H1 (cell line): ENCODE measurements around the gene BMPR1A. TPM values are rescaled to one million over a fixed set of nuclear protein-coding genes. Genes with fewer than 3 reads are reported as not detected.

Source experiments
- CTCF ChIA-PET: fragments of 300-600 bp; sonication (Branson Sonifier 250); formaldehyde crosslinking; loops from one replicate; lab custom pipeline; 2021; ENCODE audit not compliant: partially characterized antibody; lab: Charles Lee
- POLR2A ChIA-PET: fragments of 300-600 bp; sonication (Branson Sonifier 250); formaldehyde crosslinking; loops from one replicate; lab custom pipeline; 2021; ENCODE audit warnings: inconsistent platforms; ENCODE audit not compliant: partially characterized antibody; lab: Charles Lee
- DNase-seq, 2 experiments: peaks; one replicate each; pipeline versions ENCODE4 v3.0.0 to v3.0.0-alpha.2; 2010 to 2022; ENCODE audit warnings: low spot score in 2 of 2, low read depth in 1 of 2, mixed read lengths in 1 of 2
- FAIRE-seq: peaks from 2 replicates; lab custom pipeline; 2011; peaks lifted over from hg19 to GRCh38; lab: Jason Lieb, UNC
- H2AFZ ChIP-seq: 2 replicates; pipeline ENCODE4 v1.8.1; 2012; ENCODE audit warnings: low read length, inconsistent platforms
- H2AK5ac ChIP-seq: 2 replicates; pipeline ENCODE4 v1.6.1; 2013; ENCODE audit warnings: low read depth, low read length
- H2BK120ac ChIP-seq: replicated peaks from 2 replicates; pipeline ENCODE3; 2013; ENCODE audit warnings: low read depth, low read length, inconsistent platforms
- H2BK12ac ChIP-seq: 2 replicates; pipeline ENCODE4 v1.6.1; 2013; ENCODE audit warnings: low read depth, low read length
- H2BK15ac ChIP-seq: 2 replicates; pipeline ENCODE4 v1.6.1; 2013; ENCODE audit warnings: low read length
- H2BK20ac ChIP-seq: 2 replicates; pipeline ENCODE4 v1.6.1; 2013; ENCODE audit warnings: low read length
- H2BK5ac ChIP-seq: 2 replicates; pipeline ENCODE4 v1.6.1; 2013; ENCODE audit warnings: low read depth, low read length
- H3K14ac ChIP-seq: 2 replicates; pipeline ENCODE4 v1.6.1; 2013; ENCODE audit warnings: inconsistent platforms; ENCODE audit not compliant: insufficient read length
- H3K18ac ChIP-seq: 2 replicates; pipeline ENCODE4 v1.6.1; 2013; ENCODE audit warnings: low read length; ENCODE audit errors: extremely low read depth
- H3K23ac ChIP-seq: 2 replicates; pipeline ENCODE4 v1.6.1; 2013; ENCODE audit warnings: inconsistent platforms; ENCODE audit not compliant: insufficient read length
- H3K23me2 ChIP-seq: 2 replicates; pipeline ENCODE4 v1.6.1; 2013; ENCODE audit warnings: low read depth, low read length
- H3K27ac ChIP-seq: 2 replicates; pipeline ENCODE4 v1.6.1; 2011; ENCODE audit warnings: low read depth, low read length, inconsistent platforms
- H3K27me3 ChIP-seq, 4 experiments: replicated peaks in 1 of 4; 1 replicate in 1 of 4; 2 replicates in 3 of 4; pipeline versions ENCODE4 v1.6.1 to v1.8.1; 2011 to 2013; ENCODE audit warnings: low read length in 3 of 4, mild to moderate bottlenecking in 3 of 4, inconsistent platforms in 2 of 4, mixed read lengths in 2 of 4, moderate library complexity in 1 of 4; ENCODE audit not compliant: control insufficient read depth in 3 of 4, insufficient read depth in 3 of 4; ENCODE audit errors: extremely low read depth in 1 of 4
- H3K36me3 ChIP-seq, 4 experiments: 2 replicates each; pipeline versions ENCODE4 v1.6.1 to v1.8.1; 2011 to 2013; ENCODE audit warnings: mild to moderate bottlenecking in 4 of 4, low read length in 3 of 4, moderate library complexity in 2 of 4, control low read depth in 1 of 4, inconsistent platforms in 1 of 4; ENCODE audit not compliant: insufficient read depth in 4 of 4, control insufficient read depth in 2 of 4
- H3K4ac ChIP-seq: replicated peaks from 2 replicates; pipeline ENCODE3; 2013; ENCODE audit warnings: low read length, low read depth, mixed read lengths, inconsistent platforms; ENCODE audit not compliant: insufficient read length
- H3K4me1 ChIP-seq, 4 experiments: replicated peaks in 1 of 4; 1 replicate in 1 of 4; 2 replicates in 3 of 4; pipeline versions ENCODE4 v1.6.1 to v1.8.1; 2011 to 2013; ENCODE audit warnings: low read length in 3 of 4, inconsistent platforms in 2 of 4, mixed read lengths in 1 of 4; ENCODE audit not compliant: insufficient read depth in 4 of 4, control insufficient read depth in 3 of 4
- H3K4me2 ChIP-seq, 2 experiments: 2 replicates each; pipeline versions ENCODE4 v1.6.1 to v1.8.1; 2011 to 2013; ENCODE audit warnings: low read depth in 2 of 2, low read length in 2 of 2, control low read depth in 1 of 2, inconsistent platforms in 1 of 2, mild to moderate bottlenecking in 1 of 2; ENCODE audit not compliant: insufficient read depth in 1 of 2
- H3K4me3 ChIP-seq, 4 experiments: fragments of 200-600, 300-600 bp in 1 of 4; sonication (generic), shearing (Covaris generic), sonication (Bioruptor Twin) in 1 of 4; 2 replicates each; pipeline versions ENCODE4 v1.5.1 to v1.8.1; 2011 to 2016; ENCODE audit warnings: low read length in 4 of 4, low read depth in 3 of 4, control low read depth in 2 of 4, inconsistent platforms in 2 of 4, mild to moderate bottlenecking in 2 of 4, mixed read lengths in 1 of 4, moderate library complexity in 1 of 4; ENCODE audit not compliant: insufficient read depth in 2 of 4; ENCODE audit errors: extremely low read depth in 1 of 4
- H3K56ac ChIP-seq: replicated peaks from 2 replicates; pipeline ENCODE3; 2013; ENCODE audit warnings: low read depth, mild to moderate bottlenecking, mixed read lengths, low read length, inconsistent platforms; ENCODE audit not compliant: insufficient read length
- H3K79me1 ChIP-seq: 2 replicates; pipeline ENCODE4 v1.6.1; 2013; ENCODE audit warnings: low read depth, low read length, control low read depth
- H3K79me2 ChIP-seq, 2 experiments: 2 replicates each; pipeline versions ENCODE4 v1.6.1 to v1.8.1; 2012 to 2013; ENCODE audit warnings: low read length in 2 of 2, mild to moderate bottlenecking in 2 of 2, inconsistent platforms in 1 of 2; ENCODE audit not compliant: insufficient read depth in 2 of 2, control insufficient read depth in 1 of 2
- H3K9ac ChIP-seq, 4 experiments: replicated peaks in 1 of 4; 1 replicate in 1 of 4; 2 replicates in 3 of 4; pipeline versions ENCODE4 v1.6.1 to v1.8.1; 2011 to 2013; ENCODE audit warnings: low read depth in 3 of 4, low read length in 3 of 4, control low read depth in 2 of 4, mild to moderate bottlenecking in 2 of 4, moderate library complexity in 2 of 4, inconsistent platforms in 1 of 4; ENCODE audit errors: extremely low read depth in 1 of 4
- H3K9me3 ChIP-seq, 2 experiments: 2 replicates each; pipeline versions ENCODE4 v1.6.1 to v1.8.1; 2012 to 2013; ENCODE audit warnings: mild to moderate bottlenecking in 2 of 2, moderate library complexity in 2 of 2, control low read depth in 1 of 2, inconsistent platforms in 1 of 2, low read depth in 1 of 2, low read length in 1 of 2, mixed read lengths in 1 of 2; ENCODE audit not compliant: insufficient read depth in 2 of 2
- H4K20me1 ChIP-seq, 2 experiments: replicated peaks in 1 of 2; 2 replicates each; pipeline versions ENCODE3 to v1.8.1; 2011 to 2013; ENCODE audit warnings: inconsistent platforms in 2 of 2, low read length in 2 of 2, mild to moderate bottlenecking in 1 of 2; ENCODE audit not compliant: insufficient read depth in 2 of 2, control insufficient read depth in 1 of 2
- H4K5ac ChIP-seq: 2 replicates; pipeline ENCODE4 v1.6.1; 2013; ENCODE audit warnings: low read length, low read depth, mixed read lengths, inconsistent platforms; ENCODE audit not compliant: insufficient read length
- H4K8ac ChIP-seq: 2 replicates; pipeline ENCODE4 v1.8.0; 2013; ENCODE audit warnings: mild to moderate bottlenecking, moderate library complexity, low read length, inconsistent platforms; ENCODE audit not compliant: insufficient read depth; ENCODE audit errors: extremely low read depth
- H4K91ac ChIP-seq: replicated peaks from 2 replicates; pipeline ENCODE3; 2013; ENCODE audit warnings: low read length, mixed read lengths, inconsistent platforms; ENCODE audit not compliant: insufficient read length
- ASH2L ChIP-seq: fragments of 200-600, 300-600 bp; sonication (generic); IDR thresholded peaks from one replicate; pipeline ENCODE4 v1.7.1; 2017; ENCODE audit warnings: low read length
- ATF2 ChIP-seq: IDR thresholded peaks from 2 replicates; pipeline ENCODE4 v1.6.1; 2012; ENCODE audit warnings: low read length, inconsistent platforms
- BACH1 ChIP-seq: IDR thresholded peaks from 2 replicates; pipeline ENCODE4 v1.6.1; 2012; ENCODE audit warnings: low read length, improper control_type of control experiment
- BRCA1 ChIP-seq: IDR thresholded peaks from 2 replicates; pipeline ENCODE4 v1.6.1; 2012; ENCODE audit warnings: low read depth, low read length, improper control_type of control experiment
- CREB1 ChIP-seq: IDR thresholded peaks from 2 replicates; pipeline ENCODE4 v1.6.1; 2012; ENCODE audit warnings: inconsistent platforms
- GTF2F1 ChIP-seq: IDR thresholded peaks from 2 replicates; pipeline ENCODE4 v1.6.1; 2012; ENCODE audit warnings: low read depth, low read length, improper control_type of control experiment, borderline replicate concordance
- HDAC6 ChIP-seq: IDR thresholded peaks from one replicate; pipeline ENCODE4 v1.7.1; 2012; ENCODE audit warnings: low read depth, mild to moderate bottlenecking, inconsistent platforms, low read length, moderate library complexity
- JUN ChIP-seq: IDR thresholded peaks from 2 replicates; pipeline ENCODE4 v1.6.1; 2011; ENCODE audit warnings: low read depth, mild to moderate bottlenecking, improper control_type of control experiment, low read length
- MAX ChIP-seq: IDR thresholded peaks from 2 replicates; pipeline ENCODE4 v1.6.1; 2012; ENCODE audit warnings: inconsistent platforms
- POLR2AphosphoS5 ChIP-seq: IDR thresholded peaks from 2 replicates; pipeline ENCODE4 v1.6.1; 2011; ENCODE audit warnings: low read depth, low read length
- RBBP5 ChIP-seq: IDR thresholded peaks from 2 replicates; pipeline ENCODE4 v1.7.1; 2012; ENCODE audit warnings: low read depth, mild to moderate bottlenecking, inconsistent platforms, low read length, moderate library complexity, borderline replicate concordance
- RFX5 ChIP-seq: IDR thresholded peaks from 2 replicates; pipeline ENCODE4 v1.6.1; 2011; ENCODE audit warnings: low read depth, low read length, improper control_type of control experiment, borderline replicate concordance
- WGBS, 2 experiments: shearing (Covaris generic) in 1 of 2; methylation state at CpG; one replicate each; pipeline versions ENCODE4 v1.1.6 to v1.1.7; 2013 to 2015; ENCODE audit warnings: low lambda C conversion rate in 2 of 2, mixed read lengths in 2 of 2, inconsistent platforms in 1 of 2, low coverage in 1 of 2, missing lambda C conversion rate in 1 of 2; ENCODE audit not compliant: insufficient replicate concordance in 2 of 2, insufficient coverage in 1 of 2, insufficient read length in 1 of 2; ENCODE audit errors: extremely low coverage in 1 of 2, missing lambda C conversion rate in 1 of 2; 5-methylcytosine and 5-hydroxymethylcytosine counted together
- polyA plus RNA-seq, 7 experiments: library from polyadenylated mRNA; depleted of rRNA in 3 of 7; stranded (reverse) in 5 of 7; unstranded in 2 of 7; fragments of >200 nt in 5 of 7; fragments of 200-250 nt in 2 of 7; gene quantifications; 1 replicate in 5 of 7; 2 replicates in 1 of 7; 4 replicates in 1 of 7; pipeline versions ENCODE4 v1.2.1 to v1.2.3, GENCODE V29; 2011 to 2013; ENCODE audit warnings: missing spikeins in 2 of 7, mixed read lengths in 2 of 7
- total RNA-seq: library from RNA; stranded (reverse); fragmentation: NEBNext Ultra II Directional; extraction: Animal tissue kit (Norgen Biotek cat#: 25700); gene quantifications from 2 replicates; pipeline ENCODE4 v1.2.1, GENCODE V29; 2021

BMPR1A gene
- total and polyA plus RNA-seq, 2 of the 8 experiments (the other 6 are each of a cell fraction or from before 2014, with no cell fraction given): 34.4 to 129 TPM

- Histone ChIP-seq H4K5ac (no peak overlapping the region), H3K23me2 (no peaks in the 10 kb centered on the region), H3K4ac (no peak overlapping the region), H3K14ac (no peak overlapping the region), H3K79me2 (peaks cover 39 to 99% of the 10 kb centered on the region in 2 experiments), H3K56ac (no peak overlapping the region), H3K9ac (no peak overlapping the region), H2BK15ac (no peak overlapping the region), H4K91ac (no peak overlapping the region), H4K8ac (no peak overlapping the region), H2BK5ac (no peak overlapping the region), H3K36me3 (peaks cover 0 to 5% (median 2%) of the 10 kb centered on the region in 4 experiments; a peak in 4 of 8 replicates), H2AFZ (no peak overlapping the region), H3K18ac (no peak overlapping the region), H3K79me1 (peaks cover 19% of the 10 kb centered on the region), H3K9me3 (no peaks in the 10 kb centered on the region), H2AK5ac (no peak overlapping the region), H3K27me3 (no peaks in the 10 kb centered on the region), H2BK20ac (no peak overlapping the region), H2BK120ac (no peak overlapping the region), H3K4me3 (no peak overlapping the region), H3K27ac (no peak overlapping the region), H3K23ac (no peak overlapping the region), H3K4me2 (no peak overlapping the region), H2BK12ac (no peak overlapping the region), H4K20me1 (peaks cover 14 to 16% of the 10 kb centered on the region in 2 experiments), H3K4me1 (peaks cover 0 to 11% (median 4%) of the 10 kb centered on the region in 4 experiments; a peak in 4 of 7 replicates)
- FAIRE-seq: no peak
- POLR2A ChIA-PET: no interaction called here
- no peak for DNase-seq
- CTCF ChIA-PET: no interaction called here
- WGBS, 2 experiments: 84% methylated on average over 4 of the region's 4 CpGs; no CpG with 5 or more reads in 1 of the 2 experiments
- TF ChIP-seq RFX5: no peak
- TF ChIP-seq BACH1: no peak
- no peak for TF ChIP-seq ATF2
- no peak for TF ChIP-seq RBBP5
- no peak for TF ChIP-seq CREB1
- TF ChIP-seq BRCA1: no peak
- TF ChIP-seq ASH2L: no peak
- no peak for TF ChIP-seq HDAC6
- TF ChIP-seq GTF2F1: no peak
- TF ChIP-seq POLR2AphosphoS5: no peak
- TF ChIP-seq MAX: no peak
- no peak for TF ChIP-seq JUN
These were observed 56.7 kb downstream of the BMPR1A start for GRCh38 chr10:86813101-86813500.
